Adrenal gland (tissue), 5 donors: ENCODE data around the gene CA11.

ENCODE experiments used
- POLR2A ChIP-seq, 2 donors: fragments of 450-650 bp; IDR thresholded peaks; one replicate each; pipeline ENCODE4 v1.6.1; 2017; ENCODE audit warnings: antibody characterized with exemption in 2 of 2, mild to moderate bottlenecking in 2 of 2, moderate library complexity in 1 of 2
- TF ChIP-seq, protein P1 (sequence below), 6 experiments: fragments of 450-650 bp in 4 of 6; fragments of 200-600 bp in 2 of 6; sonication (generic) in 1 of 6; IDR thresholded peaks; 1 replicate in 5 of 6; 2 replicates in 1 of 6; pipeline versions ENCODE4 v1.5.1 to v1.8.0; 2016 to 2021; ENCODE audit warnings: antibody characterized with exemption in 6 of 6, mild to moderate bottlenecking in 2 of 6, moderate library complexity in 1 of 6
- donor health status: DM: no; HTN: no; CAD: no.

- TF ChIP-seq, protein P1, sequence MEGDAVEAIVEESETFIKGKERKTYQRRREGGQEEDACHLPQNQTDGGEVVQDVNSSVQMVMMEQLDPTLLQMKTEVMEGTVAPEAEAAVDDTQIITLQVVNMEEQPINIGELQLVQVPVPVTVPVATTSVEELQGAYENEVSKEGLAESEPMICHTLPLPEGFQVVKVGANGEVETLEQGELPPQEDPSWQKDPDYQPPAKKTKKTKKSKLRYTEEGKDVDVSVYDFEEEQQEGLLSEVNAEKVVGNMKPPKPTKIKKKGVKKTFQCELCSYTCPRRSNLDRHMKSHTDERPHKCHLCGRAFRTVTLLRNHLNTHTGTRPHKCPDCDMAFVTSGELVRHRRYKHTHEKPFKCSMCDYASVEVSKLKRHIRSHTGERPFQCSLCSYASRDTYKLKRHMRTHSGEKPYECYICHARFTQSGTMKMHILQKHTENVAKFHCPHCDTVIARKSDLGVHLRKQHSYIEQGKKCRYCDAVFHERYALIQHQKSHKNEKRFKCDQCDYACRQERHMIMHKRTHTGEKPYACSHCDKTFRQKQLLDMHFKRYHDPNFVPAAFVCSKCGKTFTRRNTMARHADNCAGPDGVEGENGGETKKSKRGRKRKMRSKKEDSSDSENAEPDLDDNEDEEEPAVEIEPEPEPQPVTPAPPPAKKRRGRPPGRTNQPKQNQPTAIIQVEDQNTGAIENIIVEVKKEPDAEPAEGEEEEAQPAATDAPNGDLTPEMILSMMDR (IDR thresholded peaks at IDR 0.05) = no peak
- no peak for TF ChIP-seq POLR2A (IDR thresholded peaks at IDR 0.05)
Measured at GRCh38 chr19:48625891-48626327, 20.1 kb downstream of the CA11 start.
